A673 (cell line): ENCODE results near the gene FLT4. TPM values are rescaled to one million over a fixed set of nuclear protein-coding genes. Genes with fewer than 3 reads are reported as not detected.

Source experiments
- BruUV-seq: library from RNA; stranded (reverse); fragments of 400-500 nt; replicated peaks from 2 replicates; lab custom pipeline; 2021; lab: Mats Ljungman, UMichigan
- CTCF ChIA-PET: fragments of 300-600 bp; sonication (Branson Sonifier 250); formaldehyde crosslinking; loops from one replicate; lab custom pipeline; 2022; ENCODE audit warnings: antibody characterized with exemption; lab: Charles Lee
- POLR2A ChIA-PET: fragments of 300-600 bp; sonication (Branson Sonifier 250); formaldehyde crosslinking; loops from one replicate; lab custom pipeline; 2022; ENCODE audit warnings: antibody characterized with exemption; ENCODE audit not compliant: low non-redundant PET; lab: Charles Lee
- DNase-seq: peaks from one replicate; pipeline ENCODE4 v3.0.0-alpha.2; 2015; ENCODE audit warnings: low spot score
- H3K27ac ChIP-seq: fragments of 200-600 bp; sonication (generic); 2 replicates; pipeline ENCODE4 v1.5.1; 2016; ENCODE audit warnings: mixed run types, low read depth, mild to moderate bottlenecking, mixed read lengths, antibody characterized with exemption, low read length; ENCODE audit not compliant: poor library complexity, severe bottlenecking
- H3K27me3 ChIP-seq: fragments of 200-600 bp; sonication (generic); replicated peaks from 2 replicates; pipeline ENCODE4 v1.6.1; 2017; ENCODE audit warnings: mixed run types, low read depth, mild to moderate bottlenecking, mixed read lengths, antibody characterized with exemption, low read length; ENCODE audit not compliant: insufficient read depth, poor library complexity
- H3K36me3 ChIP-seq: fragments of 200-600 bp; sonication (generic); 2 replicates; pipeline ENCODE4 v1.6.1; 2016; ENCODE audit warnings: mixed run types, mild to moderate bottlenecking, mixed read lengths, antibody characterized with exemption, low read length; ENCODE audit not compliant: insufficient read depth, poor library complexity, severe bottlenecking
- H3K4me1 ChIP-seq: fragments of 200-600 bp; sonication (generic); 2 replicates; pipeline ENCODE4 v1.6.1; 2017; ENCODE audit warnings: mixed run types, mild to moderate bottlenecking, mixed read lengths, antibody characterized with exemption, low read length; ENCODE audit not compliant: insufficient read depth, poor library complexity, severe bottlenecking
- H3K4me3 ChIP-seq: fragments of 200-600 bp; sonication (generic); 2 replicates; pipeline ENCODE4 v1.5.1; 2016; ENCODE audit warnings: low read depth, mixed run types, mild to moderate bottlenecking, mixed read lengths, low read length; ENCODE audit not compliant: poor library complexity, severe bottlenecking
- H3K9me3 ChIP-seq: fragments of 200-600 bp; sonication (generic); 2 replicates; pipeline ENCODE4 v1.6.1; 2016; ENCODE audit warnings: mixed run types, low read depth, mild to moderate bottlenecking, mixed read lengths, antibody characterized with exemption, low read length; ENCODE audit not compliant: poor library complexity, severe bottlenecking
- CTCF ChIP-seq: fragments of 300-800, 200-600 bp; sonication (generic); conservative IDR thresholded peaks from 2 replicates; pipeline ENCODE4 v1.5.1; 2017; ENCODE audit warnings: low read depth, mild to moderate bottlenecking, antibody characterized with exemption, low read length, moderate library complexity, mixed read lengths
- EZH2 ChIP-seq: fragments of 200-600 bp; sonication (generic); IDR thresholded peaks from 2 replicates; pipeline ENCODE4 v1.6.1; 2017; ENCODE audit warnings: borderline replicate concordance, low read depth, mild to moderate bottlenecking, mixed read lengths, antibody characterized with exemption, low read length; ENCODE audit not compliant: poor library complexity, severe bottlenecking
- intact Hi-C: fragments of 100-400 bp; cut with micrococcal nuclease; formaldehyde crosslinking; loops from one replicate; pipeline ENCODE4 v1.10.0; 2022; ENCODE audit not compliant: unreplicated experiment
- total RNA-seq: library from RNA; stranded (reverse); gene quantifications from 2 replicates; pipeline ENCODE4 v1.2.3, GENCODE V29; 2021

Gene FLT4
- total RNA-seq, 1 experiment from 2014 or later = 8.6 TPM

- ChIA-PET POLR2A (no interaction called here), CTCF (no interaction called here)
- H3K4me3 ChIP-seq = no peak overlapping the region
- H3K36me3 ChIP-seq = no peaks in the 10 kb centered on the region
- no peaks in the 10 kb centered on the region for H3K27me3 ChIP-seq
- no peak for DNase-seq
- H3K9me3 ChIP-seq = no peaks in the 10 kb centered on the region
- no peak overlapping the region for H3K27ac ChIP-seq
- no TSS peak for BruUV-seq
- intact Hi-C loops = no loop called here
- H3K4me1 ChIP-seq = no peaks in the 10 kb centered on the region
- no peak for TF ChIP-seq EZH2
- no peak for TF ChIP-seq CTCF
Measured at GRCh38 chr5:180631549-180632383, 17.6 kb downstream of the FLT4 start.

- TF ChIP-seq EZH2 = no peak
- no peak for TF ChIP-seq CTCF
- no peak for DNase-seq
- intact Hi-C loops = no loop called here
- H3K9me3 ChIP-seq = no peaks in the 10 kb centered on the region
- POLR2A ChIA-PET = no interaction called here
- H3K4me3 ChIP-seq = no peak overlapping the region
- H3K27ac ChIP-seq = no peak overlapping the region
- BruUV-seq = no TSS peak
- no peaks in the 10 kb centered on the region for H3K4me1 ChIP-seq
- CTCF ChIA-PET = no interaction called here
- H3K36me3 ChIP-seq = no peaks in the 10 kb centered on the region
- no peaks in the 10 kb centered on the region for H3K27me3 ChIP-seq
Measured at GRCh38 chr5:180630426-180630825, 19.0 kb downstream of the FLT4 start.

GRCh38 chr5:180629831-180630382, 19.5 kb downstream of the FLT4 start:
- intact Hi-C loops = no loop called here
- Histone ChIP-seq H3K9me3 (no peaks in the 10 kb centered on the region), H3K27me3 (no peaks in the 10 kb centered on the region), H3K27ac (no peak overlapping the region), H3K4me3 (no peak overlapping the region), H3K36me3 (no peaks in the 10 kb centered on the region), H3K4me1 (no peaks in the 10 kb centered on the region)
- DNase-seq = no peak
- TF ChIP-seq EZH2 (no peak), CTCF (no peak)
- ChIA-PET CTCF (no interaction called here), POLR2A (no interaction called here)
- no TSS peak for BruUV-seq
